RKO (cell line): ENCODE measurements around the gene RMDN2.

Experiments
- DNase-seq: peaks from one replicate; pipeline ENCODE4 v3.0.0-alpha.2; 2016; ENCODE audit warnings: low spot score

Gene RMDN2

DNA sequence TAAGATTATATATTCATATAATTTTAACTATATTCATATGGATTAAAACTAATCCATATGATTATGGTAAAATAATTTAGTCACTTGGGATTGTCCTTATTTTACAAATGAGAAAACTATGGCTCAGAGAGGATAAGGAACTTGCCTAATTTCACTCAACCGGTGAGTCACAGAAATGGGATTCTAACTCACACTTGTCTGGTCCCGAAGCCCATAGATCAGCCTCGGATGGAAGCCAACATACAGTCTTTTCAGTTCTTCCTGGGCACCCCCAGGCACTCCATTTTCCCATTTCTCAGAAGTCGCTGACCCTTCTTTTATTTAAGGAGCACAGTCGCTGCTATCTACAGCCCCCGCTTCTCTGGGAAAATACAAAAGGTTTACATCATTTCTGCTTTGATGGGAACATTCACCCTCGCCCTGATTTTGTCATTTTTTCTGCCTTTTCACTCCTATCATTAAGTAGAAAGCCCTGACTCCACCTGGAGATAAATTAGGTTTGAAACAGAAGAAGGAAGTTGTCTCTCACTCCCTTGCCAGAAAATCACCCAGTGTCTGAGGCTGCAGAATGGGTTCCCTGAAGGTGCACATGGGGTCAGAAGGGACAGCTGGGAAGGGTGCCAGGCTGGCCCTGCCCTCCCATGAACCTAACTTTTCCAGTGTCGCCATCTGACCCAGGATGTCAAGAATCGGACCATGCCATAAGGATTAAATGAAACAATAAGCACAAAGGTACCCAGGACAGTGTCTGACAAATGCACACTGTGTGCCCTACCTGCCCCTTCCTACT lies 114.2 kb downstream of the RMDN2 start:
- DNase-seq: no peak

DNA sequence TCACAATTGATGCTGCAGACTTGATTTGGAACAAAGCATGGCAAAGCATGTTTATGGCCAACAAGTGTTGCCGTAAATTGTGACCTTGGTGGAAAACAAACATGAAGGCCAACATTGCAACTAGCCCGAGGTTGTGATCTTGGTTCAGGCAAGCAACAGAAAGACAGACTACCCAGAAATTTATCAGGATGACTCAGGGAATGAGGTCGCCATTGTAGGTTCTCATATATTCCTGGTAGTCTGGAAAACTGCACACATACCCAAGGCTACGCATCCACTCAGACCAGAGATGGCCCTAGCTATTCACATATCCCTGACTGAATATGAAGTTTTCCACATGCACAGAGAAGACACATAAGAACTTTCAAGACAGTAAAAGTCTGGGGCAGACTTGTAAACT lies 120.7 kb downstream of the RMDN2 start:
- no peak for DNase-seq

DNA sequence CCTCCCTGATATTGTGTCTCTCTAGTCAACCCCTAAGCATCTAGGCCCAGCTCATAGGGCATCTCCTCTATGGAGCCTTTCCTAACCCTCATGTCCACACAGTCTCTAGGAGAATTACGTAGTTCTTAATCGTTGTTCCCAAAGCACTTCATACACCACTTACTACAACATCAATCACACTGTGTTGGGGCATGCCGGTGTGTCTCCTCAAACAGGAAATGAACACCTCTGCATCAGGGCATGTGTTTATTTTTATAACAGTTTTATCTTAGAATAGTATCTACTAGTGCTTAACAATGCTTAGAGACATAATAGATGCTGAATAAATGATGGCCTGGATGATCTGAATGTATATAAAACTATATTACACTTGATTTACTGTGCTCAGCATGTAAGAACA lies 131.1 kb downstream of the RMDN2 start:
- DNase-seq: no peak

DNA sequence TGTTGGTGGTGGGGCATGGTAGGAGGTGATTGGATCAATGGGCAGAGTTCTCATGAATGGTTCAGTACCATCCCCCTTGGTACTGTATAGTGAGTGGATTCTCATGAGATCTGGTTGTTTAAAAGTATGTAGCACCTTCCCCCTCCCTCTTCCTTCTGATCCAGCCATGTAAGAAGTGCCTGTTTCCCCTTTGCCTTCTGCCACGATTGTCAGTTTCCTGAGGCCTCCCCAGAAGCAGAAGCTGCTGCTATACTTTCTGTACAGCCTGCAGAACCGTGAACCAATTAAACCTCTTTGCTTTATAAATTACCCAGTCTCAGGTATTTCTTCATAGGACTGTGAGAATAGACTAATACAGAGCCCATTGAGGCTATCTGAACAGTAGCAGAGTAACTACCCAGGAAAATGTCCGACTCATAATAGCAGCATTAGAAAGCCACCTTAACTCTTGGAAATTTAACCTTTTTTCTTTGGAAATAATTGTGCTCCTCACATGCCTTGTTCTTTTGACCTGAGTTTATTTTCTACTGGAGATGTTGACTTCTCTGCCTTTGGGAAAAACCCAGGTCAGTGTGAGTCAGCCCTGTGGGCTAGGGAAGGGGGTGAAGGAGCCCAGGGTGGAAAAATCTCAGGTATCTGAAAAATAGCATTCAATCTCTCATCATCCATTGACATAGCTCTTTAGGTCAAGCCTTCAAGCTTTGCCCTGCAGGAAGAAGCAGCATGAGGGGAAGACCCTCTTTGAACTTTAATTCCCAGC lies 132.7 kb downstream of the RMDN2 start:
- DNase-seq: no peak

DNA sequence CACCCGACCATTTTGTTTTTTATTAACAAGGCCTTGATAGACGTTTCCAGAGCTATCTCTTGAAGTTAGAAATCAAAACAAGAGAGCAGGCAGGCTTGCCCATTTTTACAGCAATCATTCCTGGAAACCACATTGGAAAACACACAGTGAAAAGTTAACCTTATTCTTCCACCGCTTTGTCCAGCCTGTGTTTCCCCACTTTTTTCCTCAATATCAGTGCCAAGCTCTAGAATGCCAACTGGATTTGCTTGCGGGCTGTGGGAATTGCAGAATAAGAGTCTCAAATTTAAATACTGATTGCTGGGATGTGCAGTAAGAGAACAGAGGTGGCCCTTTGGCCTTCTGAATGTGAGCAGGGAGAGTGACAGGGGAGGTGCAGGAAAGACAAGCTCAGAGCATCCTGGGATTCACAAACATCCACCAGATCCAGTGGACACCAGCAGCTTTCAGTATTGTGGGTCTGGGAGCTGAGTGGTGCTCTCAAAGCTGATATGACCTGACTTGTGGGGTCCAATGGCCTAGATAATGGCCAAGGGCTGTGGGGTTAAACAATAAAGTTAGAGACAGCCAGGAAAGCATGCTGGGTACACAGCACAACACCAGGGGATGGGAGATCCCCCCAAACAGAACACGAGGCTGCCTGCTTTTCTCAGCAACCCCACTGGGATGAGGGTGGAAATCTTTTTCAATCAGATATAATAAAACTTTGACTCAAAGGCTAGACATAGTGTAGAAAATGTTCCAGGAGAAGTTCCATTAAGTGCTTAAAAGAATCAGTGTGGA lies 135.3 kb downstream of the RMDN2 start:
- DNase-seq: no peak

DNA sequence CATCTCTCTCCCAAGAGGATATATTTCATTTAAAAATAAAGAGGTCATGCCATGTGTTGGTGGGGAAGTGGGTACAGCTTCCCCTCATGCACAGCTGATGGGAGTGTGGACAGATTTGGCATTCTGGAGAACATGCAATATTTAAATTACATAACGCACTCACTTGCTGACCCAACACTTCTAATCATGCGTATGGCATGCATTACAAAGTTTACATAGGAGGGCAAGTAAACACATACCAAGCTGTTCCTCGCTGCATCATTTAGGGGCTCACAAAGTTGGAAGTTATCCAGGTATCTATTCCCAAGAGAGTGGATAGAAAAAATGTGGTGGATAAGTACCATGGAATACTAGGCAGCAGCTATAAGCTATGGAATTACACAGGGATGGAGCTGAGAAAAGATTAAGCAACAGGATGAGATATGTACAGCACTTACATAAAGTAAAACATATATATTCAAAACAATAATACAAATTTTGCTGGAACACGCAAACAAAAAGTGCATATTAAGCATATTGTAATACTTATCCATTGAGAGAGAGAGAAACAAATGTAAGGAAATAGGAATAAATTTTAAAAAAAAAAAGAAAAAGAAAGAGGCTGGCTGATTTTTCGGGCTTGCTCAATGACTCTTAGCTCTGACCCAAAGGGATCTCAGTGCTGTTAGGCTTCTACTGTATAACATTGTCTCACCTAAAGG lies 139.9 kb downstream of the RMDN2 start:
- DNase-seq: no peak

DNA sequence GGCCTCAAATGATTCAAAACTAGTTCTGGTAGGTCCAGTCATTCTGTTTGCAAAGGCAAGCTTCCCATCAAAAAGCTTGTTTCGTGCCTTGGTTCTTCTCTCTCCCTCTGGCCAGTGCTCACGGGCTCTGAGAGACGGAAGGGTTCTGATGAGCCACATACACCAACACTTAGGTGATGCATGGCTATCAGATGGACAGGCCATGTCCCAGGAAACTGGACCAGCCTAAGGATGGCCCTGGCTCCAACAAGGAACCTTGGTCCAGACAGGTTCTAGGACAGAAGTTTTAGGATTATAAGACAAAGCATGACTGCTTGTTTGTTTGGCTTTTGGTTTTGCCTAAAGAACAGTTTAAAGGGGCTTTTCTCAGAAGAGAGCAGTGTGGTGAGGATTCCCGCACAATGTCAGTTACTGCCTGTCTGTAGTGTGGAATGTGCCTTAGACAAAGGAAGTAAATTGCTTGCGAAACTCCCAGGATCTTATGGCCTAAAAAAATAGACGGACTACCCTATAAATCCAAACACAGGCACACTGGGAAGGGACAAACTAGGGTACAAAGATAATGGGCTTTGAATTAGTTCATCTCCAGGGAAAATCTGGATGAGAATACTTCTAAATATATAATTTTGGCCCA lies 140.5 kb downstream of the RMDN2 start:
- no peak for DNase-seq

DNA sequence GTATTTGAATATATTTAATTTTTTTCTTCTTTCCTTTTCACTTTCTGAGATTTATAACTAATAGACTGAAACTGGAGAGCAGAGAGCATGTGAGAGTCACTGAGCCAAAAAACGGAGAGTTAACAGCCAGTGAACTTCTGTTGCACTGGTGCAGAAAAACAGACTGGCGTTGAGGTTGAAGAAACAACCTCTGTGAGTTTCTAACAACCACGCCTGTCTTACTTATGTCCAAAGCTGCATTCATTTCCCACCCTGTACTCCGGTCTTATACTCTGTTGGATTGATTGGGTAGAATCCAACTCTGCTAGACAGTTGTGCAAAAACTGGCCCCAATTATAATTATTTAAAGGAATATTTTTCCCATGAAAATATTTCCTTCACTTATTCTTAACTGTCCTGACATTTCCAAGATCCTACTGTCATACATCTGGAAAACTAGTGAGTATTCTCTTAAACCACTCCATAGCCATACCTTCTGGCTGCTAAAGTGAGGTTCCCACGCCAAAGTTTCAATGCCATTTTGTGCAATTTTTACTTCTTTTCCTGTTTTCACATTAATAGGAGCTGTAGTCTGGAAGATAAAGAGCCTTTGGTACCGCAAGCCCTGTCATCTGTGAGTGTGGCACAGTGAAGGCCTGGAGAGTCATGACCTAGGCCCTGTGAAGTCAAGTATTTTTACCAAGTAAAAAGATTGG lies 141.5 kb downstream of the RMDN2 start:
- DNase-seq: no peak
